ENCODE data around the gene ZNF407.

The ZNF407 gene

DNA sequence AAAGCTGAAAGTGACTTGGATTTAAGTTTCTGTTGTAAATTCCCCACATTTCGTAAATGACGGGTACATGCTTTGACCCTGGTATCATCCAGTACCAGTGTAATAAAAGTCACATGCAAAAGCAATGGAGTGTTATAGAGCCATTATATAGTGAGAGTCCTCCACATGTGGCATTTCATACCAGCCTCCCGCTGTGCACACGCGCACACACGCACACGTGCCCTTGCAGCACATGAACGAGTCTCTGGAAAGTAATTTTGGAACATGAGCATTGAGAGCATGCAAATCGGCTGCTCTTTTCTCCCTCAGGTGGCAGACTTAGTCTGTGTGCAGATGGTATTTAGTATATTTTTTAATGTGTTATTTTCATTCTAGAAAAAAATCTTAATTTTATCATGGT is 198.1 kb downstream of the ZNF407 start:
- no peak for DNase-seq

DNA sequence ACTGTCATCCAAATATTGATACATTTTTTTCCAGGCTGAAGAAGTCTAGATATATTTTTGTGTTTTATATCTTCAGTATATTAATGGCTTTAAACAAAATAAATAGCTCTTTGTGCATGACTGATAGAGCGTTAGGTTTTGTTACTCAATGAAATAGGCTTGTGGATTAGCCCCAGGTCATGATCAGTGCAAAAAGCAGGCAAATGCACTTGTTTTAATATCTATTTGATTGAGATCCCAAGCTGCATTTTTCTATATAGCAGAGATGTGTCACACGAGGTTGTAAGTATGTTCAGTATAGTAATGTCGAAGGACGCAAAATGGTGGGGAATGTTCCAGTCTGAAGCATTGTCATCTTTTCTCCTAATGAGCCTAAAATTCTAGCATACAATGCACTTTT is 198.5 kb downstream of the ZNF407 start:
- DNase-seq, result no peak

DNA sequence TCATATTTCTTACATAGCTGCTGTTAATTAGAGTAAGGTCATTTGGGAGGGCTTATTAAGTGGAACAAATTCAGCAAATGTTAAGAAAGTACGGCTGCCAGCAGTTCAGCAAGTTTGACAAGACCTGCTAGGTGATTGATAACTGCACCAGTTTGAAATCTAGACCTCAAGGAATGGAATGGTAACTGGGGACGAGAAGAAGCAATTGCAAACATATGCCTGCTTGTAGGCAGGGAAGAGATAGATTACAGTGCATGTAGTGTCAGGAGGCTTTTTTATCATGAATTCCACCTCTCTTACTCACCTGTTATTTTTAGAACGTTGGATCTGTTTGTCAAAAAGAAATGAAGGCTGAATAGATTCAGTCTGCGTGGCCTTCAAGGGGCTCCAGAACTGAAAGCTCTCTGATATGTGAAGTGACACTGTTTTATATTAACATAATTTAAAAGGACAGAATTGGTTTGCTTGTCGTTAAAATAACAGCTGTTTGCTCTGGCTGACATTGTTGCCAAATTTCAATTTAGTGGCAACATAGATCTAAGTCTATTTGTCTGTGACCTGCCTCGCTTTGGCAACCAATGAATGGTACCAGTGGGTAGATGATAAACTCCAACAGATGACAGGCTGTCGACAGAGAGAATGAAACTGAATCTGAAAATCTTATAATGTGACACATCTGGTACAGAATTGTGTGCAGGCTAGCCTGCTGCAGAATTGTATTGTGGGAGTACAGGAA is 199.3 kb downstream of the ZNF407 start:
- DNase-seq, result peak; percentile 39

DNA sequence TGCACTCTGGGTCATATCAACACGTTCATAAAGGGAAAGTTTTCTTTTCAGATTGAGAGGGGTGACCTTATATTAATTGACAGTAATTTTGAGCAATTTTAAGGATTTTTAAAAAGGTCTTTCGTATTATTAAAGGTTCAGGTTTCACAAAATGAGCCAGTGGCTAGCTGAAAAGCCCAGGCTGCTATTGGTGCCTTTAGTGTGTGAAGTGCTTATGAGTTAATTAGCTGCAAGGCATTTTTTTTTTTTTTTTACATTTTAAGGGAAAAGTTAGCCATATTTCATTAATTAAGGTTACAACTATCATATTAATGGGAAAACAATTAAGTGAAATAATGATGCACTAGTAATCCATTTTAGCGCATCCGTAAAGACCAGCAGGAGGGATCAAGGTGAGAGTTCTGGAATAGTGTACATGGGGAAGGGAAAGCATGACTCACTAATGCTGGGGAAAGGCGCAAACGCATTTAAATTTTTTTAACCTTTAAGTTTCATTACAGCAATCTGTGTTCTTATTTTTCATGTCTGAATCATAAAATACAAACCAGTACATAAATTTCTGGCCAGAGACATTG is 200.0 kb downstream of the ZNF407 start:
- no peak for DNase-seq

DNA sequence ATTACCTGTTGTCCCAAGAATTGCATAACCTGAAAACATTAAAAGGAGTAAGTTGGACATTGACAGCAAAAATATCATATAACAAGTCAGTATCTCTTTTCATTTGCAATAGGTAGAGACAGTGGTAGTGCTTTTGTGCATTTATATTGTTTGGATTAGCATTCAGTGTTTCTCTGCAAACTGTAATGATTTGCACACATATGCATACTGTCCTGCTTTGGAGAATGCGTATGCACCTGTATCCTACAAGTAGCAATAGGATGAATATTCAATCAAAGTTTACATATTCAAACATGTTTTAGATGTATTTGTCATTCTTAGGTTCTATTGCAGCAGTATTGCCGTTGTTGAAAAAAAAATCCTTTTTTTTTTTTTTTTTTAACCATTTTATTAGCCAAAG is 201.9 kb downstream of the ZNF407 start:
- DNase-seq, result no peak

DNA sequence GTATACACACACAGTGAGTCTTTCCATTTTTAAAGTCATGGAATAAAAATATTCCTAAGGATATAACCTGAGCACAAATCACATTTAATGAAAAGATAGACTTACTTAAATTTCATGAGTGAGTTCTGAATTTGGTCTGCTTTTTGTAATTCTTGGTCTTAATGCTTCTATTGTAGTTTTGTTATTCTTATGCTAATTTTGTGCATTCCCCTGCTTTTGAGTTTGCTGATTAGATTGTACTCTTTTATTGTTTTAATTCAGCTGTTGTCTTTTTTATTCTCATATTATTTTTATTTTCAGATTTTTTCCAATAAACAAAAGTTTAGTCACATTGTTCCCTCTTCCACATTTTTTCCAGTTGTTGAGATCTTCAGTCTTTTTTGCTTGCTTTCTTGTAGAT is 202.4 kb downstream of the ZNF407 start:
- DNase-seq, result no peak

DNA sequence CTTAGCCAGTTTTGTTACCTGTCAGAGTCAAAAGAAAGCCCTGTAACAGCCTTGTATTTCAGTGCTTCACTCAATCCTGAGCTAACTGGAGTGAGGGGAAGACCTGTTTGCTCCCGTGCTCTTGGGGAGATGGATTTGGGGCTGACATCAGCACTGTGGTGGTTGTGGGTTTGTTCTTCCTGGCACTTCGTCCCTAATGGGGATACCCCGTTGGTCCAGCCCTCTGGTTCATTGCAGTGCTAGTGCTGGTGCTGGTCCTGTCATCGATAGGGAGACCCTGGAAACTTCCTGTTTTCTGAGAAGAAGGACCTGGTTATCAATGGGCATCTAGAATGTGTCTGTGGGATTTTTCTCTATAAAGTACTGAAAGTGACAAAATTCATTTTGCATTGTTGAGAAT is 205.4 kb downstream of the ZNF407 start:
- no peak for DNase-seq

DNA sequence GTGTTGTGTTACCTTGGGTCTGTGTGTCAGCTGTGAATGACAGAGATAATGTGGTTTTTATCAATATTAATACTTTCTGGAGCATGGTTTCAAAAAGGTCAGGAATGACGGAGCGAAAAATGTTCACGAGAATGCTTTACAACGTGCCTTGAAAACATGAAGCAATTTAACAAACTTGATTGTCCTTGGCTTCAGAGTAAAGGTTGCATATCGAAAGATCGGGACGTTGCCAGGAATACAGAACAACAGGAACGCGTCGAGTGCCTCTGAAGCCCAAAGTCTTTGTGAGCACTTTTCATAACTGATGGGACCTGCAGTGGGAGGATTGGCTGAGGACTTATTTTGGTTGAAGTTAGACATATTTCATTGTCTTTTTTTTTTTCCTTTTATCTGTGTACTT is 206.1 kb downstream of the ZNF407 start:
- no peak for DNase-seq

DNA sequence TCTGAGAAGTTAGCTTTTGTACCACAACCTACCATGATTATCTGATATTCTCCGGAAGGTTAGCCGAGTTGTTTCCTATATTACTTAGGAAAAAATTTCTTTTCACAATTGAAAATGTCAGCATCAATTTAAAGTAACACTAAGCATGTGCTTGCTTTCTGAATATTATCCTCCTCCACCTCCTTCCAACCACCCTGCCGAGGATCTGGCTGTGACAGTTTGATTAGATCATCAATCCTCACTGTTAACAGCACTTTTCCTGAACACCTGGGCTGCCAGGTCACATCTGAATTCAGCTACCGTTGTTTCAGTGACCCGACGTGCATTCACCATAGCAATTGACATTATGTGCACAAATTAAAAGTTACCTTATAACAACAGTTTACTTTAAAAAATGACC is 207.0 kb downstream of the ZNF407 start:
- no peak for DNase-seq

DNA sequence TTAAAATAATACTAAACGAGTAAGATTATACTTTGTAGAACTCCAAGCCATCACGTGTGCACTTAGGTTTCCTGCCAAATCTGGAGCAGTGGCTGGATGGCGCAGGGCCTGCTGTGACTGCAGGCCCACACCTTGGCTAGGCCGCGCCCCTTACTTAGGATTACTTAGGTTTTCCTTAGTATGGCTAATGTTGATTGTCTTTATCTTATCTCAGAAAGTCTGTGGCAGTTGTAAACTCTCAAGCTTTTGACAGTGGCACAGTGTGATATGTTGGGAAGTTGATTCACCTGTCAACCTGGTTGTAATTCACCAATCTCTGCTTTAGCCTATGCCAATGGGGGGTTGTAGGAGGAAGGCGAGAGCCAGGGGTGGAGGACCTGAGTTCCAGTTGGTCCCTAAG is 208.4 kb downstream of the ZNF407 start:
- no peak for DNase-seq

DNA sequence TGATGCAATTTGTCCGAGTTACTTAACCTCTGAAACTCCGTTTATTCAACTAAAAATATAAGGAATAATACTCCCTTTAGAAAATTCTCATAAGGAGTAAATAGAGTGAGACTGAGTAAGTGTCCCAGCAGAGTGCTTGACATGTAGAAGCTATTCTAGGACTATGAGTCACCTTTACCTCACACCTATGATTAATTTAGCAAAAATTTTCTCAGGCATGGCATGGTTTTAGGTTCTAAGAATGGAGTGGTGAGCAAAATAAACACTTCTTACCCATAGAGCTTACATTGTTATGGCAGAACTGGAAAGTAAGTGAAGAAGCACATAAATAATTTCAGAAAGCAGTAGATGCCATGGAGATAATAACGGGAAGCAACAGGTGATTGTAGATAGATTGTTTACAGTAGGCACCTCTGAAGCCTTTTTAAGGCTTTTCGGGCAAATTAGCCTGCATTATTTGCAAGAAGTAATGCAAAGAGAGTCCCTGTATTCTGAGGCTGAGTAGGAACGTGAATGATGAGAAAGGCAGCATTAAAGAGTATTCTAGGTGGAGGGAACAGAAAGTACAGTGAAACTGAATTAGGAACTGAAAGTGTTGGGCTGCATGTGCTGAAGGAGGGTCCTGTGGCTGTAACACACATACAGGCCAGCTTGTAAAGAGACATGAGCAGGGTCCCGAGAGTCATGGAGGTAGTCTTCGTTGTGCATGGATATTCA is 209.2 kb downstream of the ZNF407 start:
- DNase-seq, result no peak

DNA sequence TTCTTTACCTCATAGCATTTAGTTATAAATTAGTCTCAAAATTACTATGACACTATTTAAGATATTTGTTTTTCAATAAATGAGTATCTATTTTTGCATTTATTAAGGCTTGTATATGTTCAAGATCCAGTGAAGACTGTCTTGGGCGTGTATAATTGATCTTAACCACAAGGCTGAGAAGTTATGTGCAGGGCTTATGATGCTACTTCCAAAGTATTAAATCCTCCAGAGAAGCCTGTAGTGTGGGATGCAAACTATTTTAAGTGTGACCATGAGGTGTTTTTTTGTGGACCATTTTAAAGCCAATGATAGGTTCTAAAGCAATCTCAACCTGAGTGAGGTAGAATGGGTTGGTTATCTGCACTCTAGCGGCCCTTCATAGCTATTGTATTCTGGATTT is 219.9 kb downstream of the ZNF407 start:
- DNase-seq, result no peak

DNA sequence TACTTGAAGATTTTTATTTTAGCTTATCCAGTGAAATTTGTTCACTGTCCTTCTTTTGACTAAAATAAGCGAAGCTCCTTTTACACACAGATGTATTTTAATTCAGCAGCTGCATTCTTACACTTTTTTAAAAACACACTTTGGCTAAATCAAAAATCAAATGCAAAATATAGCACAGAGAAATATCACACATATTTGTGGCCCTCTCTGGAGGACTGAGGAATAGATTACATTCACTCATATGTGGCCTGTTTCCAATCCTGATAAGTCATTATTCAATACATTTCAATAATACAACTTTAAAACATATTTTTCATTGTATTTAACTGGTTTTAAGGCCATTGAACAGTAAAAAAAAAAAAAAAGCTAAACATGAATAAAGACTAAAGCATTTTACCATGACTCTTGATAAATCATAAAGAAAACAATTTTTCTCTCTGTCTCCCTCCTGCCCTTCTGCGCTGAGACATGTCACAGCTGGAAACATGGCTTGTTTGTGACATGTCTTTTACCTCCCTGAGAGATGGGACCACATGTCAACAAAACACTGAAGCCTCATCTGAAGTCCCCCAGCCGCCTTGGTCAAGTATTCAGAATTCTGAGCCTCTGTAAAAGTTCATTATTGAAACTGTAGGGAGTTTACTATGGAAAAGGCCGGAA is 221.0 kb downstream of the ZNF407 start:
- no peak for DNase-seq

DNA sequence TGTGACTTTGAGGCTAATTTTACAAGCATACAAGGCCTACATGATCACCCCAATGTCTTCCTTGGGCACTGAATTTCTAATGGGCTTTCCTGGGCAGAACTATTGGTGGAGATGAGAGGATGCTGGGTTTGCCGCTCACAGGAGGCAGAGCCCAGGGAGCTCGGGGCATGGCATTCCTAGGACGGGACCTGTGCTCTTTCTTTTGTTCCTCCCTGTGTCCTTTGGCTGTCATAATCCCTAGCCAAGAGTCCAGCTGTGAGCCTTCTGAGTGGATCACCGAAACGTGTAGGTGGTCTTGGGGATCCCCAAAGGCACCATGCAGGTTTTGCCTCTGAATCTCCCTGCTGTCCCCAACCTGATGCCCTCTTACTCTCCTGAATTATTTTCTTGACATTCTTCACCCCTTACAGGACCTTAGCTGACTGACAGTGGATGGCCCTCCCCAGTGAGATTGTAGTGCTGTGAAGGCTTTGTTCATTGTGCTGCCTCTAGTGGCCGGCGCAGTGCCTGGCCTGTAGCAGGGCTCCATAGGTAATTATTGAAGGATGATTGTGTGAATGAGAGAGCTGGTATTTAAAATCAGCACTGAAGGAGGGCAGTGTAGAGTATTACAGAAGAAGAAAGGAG is 221.9 kb downstream of the ZNF407 start:
- DNase-seq, result no peak

DNA sequence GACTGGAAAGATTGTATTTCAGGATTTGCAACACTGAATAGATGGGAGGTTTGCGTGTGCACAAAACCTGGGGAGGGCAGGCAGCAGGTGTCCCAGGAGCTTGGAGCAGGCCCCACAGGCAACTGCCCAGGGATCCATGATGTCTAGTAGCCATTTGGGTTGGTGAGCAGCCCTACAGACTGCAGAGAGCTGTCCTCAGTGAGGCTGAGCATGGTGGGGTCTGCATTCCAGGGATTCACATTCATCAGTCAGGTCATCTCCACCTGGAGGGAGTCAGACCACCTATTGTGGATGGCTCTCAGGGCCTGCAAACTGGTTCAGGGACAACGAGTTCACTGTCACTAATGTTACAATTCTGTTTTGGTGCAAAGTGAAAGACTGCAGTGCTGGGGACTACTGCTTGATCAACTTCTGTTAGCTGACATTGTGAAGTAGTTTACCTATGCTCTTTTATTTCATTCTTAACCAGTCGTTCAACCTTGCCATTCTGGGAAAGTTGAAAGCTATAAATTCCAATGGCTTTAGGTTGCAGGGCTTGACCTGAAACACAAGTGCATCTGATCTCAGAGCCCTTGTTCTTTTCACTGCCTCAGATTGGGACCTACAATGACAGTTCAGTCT is 222.6 kb downstream of the ZNF407 start:
- DNase-seq, result no peak

DNA sequence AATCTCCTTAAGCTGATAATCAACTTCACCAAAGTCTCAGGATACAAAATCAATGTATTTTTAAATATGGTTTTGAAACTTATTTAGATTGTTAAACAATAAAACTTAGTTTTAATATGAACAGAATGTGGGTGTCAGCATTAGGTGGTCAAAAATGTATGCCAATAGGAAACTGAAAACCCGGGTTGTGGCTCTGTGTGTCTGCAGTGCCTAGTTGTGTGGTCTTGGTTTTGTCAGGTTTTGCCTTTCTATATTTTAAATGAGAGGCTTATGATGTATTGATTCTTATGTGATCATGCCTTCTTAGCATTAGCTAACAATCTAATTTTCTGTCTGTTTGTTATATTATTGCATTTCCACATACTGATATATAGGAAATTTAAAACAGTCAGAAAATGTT is 227.8 kb downstream of the ZNF407 start:
- DNase-seq, result no peak

DNA sequence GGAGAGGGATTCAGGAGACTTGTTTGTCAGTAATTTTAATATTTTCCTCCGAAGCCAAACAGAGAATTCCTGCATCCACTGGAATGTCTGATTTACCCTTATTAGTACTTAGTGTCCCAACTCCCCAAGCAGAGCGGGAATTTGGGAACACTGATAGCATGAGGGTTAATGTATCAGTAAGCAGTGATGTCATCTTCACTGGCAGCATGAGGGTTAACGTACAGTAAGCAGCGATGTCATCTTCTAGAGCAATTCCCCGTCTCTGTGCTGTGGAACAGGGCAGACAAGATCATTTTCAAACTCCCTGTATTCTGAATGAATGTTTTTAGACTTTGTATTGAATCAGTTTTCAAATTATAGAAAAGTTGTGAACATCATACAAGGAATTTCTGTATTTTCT is 228.9 kb downstream of the ZNF407 start:
- DNase-seq, result no peak

DNA sequence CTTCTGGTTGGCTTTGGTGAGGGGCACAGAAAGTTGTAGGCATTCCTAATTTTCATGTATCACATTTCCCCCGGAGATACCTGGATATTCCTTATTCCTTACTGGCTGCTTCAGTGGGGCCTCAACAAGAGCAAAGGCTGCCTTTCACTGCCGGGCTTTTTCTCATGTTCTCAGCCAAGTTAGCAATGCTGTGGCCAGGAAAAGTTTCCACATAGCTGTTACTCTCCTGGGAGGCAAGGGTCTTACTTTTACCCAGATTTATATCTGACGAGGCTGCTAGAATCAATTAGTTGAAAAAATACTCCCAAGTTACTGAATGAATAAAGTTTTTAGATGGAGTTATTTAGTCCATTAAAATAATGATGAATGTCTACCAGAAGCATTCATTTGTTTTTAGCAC is 230.5 kb downstream of the ZNF407 start:
- no peak for DNase-seq

DNA sequence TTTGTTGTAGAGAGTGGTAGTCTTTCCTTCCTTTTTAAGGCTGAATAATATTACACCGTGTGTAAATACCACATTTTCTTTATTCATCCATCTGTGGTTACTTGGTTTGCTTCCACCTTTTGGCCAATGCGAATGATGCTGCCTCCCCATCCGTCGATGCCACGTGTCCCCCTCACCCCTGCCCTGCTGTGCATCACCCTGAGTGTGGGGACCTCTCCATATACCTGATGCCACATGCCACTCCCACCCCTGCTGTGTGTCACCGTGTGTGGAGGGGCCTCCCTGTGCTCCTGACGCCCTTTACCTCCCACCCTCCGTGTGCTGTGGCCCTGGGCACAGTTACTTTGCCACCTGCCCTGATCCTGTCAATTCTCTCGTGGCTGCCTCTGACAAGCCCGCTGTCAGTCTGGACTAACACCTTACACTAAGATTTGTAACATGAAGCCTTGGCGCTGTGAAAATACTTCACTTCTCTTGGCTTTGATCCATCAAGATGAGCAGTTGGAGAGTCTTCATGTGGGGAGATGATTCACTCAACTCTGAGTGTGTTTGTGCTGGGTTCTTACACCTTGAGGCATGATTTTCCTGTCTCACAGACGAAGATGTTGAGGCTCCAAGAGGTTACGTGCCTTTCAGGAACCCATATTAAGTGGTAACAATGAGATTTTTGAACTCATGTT is 234.0 kb downstream of the ZNF407 start:
- peak; percentile 33 for DNase-seq

DNA sequence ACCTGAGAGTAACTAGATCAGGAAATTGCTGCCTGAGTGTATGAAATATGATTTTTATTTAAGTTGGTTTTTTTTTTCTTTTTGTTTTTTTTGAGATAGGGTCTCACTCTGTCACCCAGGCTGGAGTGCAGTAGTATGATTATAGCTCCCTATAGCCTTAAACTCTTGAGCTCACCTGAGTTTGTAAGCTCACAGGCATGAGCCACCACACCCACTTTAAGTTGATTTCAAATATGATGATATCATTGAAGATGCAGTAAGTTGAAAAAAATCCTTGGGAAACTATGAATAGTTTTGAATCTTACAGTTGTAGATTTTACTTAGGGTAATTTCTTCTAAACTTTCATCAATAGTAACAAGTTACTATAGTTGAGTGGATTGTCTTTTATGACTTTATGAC is 234.7 kb downstream of the ZNF407 start:
- no peak for DNase-seq

DNA sequence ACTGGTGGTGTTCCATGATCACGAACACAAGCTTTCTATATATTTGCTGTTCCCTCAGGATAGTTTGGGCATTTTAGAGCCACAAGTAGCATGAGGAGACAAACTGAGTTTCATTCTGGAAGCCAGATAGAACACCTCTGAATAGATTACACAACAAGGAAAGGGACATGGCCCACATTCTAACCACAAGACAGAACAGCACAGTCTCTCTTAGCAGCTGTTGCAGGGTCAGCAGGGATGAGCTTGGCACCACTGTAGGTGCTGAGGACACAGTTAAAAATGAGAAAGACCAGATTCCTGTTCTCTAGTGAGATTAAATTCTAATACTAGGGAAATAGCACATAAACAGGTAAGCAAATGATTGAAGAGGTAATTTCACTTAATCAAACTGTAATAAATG is 235.3 kb downstream of the ZNF407 start:
- no peak for DNase-seq

Data from NCI-H2171 treated with DMSO at 0.1 percent for 48 hours (cell line).